Esophagus squamous epithelium (tissue), 5 donors: ENCODE measurements around the gene FGA. TPM values are rescaled to one million over a fixed set of nuclear protein-coding genes. Genes with fewer than 3 reads are reported as not detected.

Experiments used
- DNase-seq: peaks from one replicate; lab custom pipeline; 2025; lab: John Stamatoyannopoulos, UW
- H3K27ac ChIP-seq, 4 donors: fragments of 200-600 bp; sonication (generic); one replicate each; pipeline ENCODE4 v1.5.1; 2016 to 2019; ENCODE audit warnings: mild to moderate bottlenecking in 1 of 4
- H3K27me3 ChIP-seq, 4 donors: fragments of 200-600 bp; sonication (generic); 1 replicate in 3 of 4; 2 replicates in 1 of 4; pipeline versions ENCODE4 v1.5.1 to v1.6.0; 2017 to 2021; ENCODE audit warnings: antibody characterized with exemption in 1 of 4
- H3K36me3 ChIP-seq, 3 donors: fragments of 200-600 bp; sonication (generic); one replicate each; pipeline ENCODE4 v1.5.1; 2016 to 2019
- H3K4me1 ChIP-seq, 3 donors: fragments of 200-600 bp; sonication (generic); one replicate each; pipeline ENCODE4 v1.5.1; 2017 to 2019
- H3K4me3 ChIP-seq, 4 donors: fragments of 200-600 bp; sonication (generic); 1 replicate in 3 of 4; 2 replicates in 1 of 4; pipeline ENCODE4 v1.5.1; 2016 to 2019; ENCODE audit warnings: mild to moderate bottlenecking in 2 of 4, moderate library complexity in 1 of 4
- H3K9me3 ChIP-seq, 3 donors: fragments of 200-600 bp; sonication (generic); one replicate each; pipeline ENCODE4 v1.5.1; 2016 to 2019
- CTCF ChIP-seq, 6 experiments: fragments of 450-650 bp in 4 of 6; fragments of 200-600 bp in 2 of 6; sonication (generic) in 2 of 6; IDR thresholded peaks; one replicate each; pipeline ENCODE4 v1.5.1; 2016 to 2019; ENCODE audit warnings: antibody characterized with exemption in 6 of 6, mild to moderate bottlenecking in 4 of 6, moderate library complexity in 4 of 6
- POLR2A ChIP-seq, 4 donors: fragments of 450-650 bp; IDR thresholded peaks; one replicate each; pipeline ENCODE4 v1.6.1; 2017; ENCODE audit warnings: antibody characterized with exemption in 4 of 4, mild to moderate bottlenecking in 4 of 4, moderate library complexity in 3 of 4
- WGBS, 2 donors: methylation state at CpG; one replicate each; pipeline ENCODE4 v1.1.5; 2018; 5-methylcytosine and 5-hydroxymethylcytosine counted together
- intact Hi-C: fragments of 100-400 bp; cut with DNase I; formaldehyde crosslinking; loops from one replicate; pipeline ENCODE4 v1.15.0; 2022
- total RNA-seq, 4 donors: library from RNA; depleted of rRNA; stranded (reverse); fragments of >200 nt; gene quantifications; one replicate each; pipeline ENCODE4 v1.1.0, GENCODE V29; 2016
- donor health status: DM: yes; HTN: yes; CAD: no.

FGA gene
- total RNA-seq, 4 donors from 2014 or later = not detected

DNA sequence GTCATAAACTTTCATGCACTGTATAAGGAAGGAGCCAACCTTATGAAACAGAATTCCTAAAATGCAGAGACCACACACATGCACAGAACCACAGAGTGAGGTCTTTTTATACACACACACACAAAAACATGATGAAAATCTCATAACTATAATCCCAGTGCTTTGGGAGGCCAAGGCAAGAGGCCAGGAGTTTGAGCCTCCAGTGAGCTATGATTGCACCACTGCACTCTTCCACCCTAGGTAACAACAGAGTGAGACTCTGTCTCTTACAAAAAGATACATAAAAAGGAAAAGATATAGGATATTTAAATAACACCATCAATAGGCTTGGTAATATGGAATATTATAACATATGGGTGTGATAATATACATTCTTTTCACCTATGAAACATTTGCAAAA lies 10.6 kb downstream of the FGA start:
- Histone ChIP-seq H3K4me1 (no peaks in the 10 kb centered on the region), H3K9me3 (no peaks in the 10 kb centered on the region), H3K4me3 (no peak overlapping the region), H3K27ac (no peak overlapping the region), H3K27me3 (peaks cover 0 to 7% (median 0%) of the 10 kb centered on the region in 4 donors), H3K36me3 (no peaks in the 10 kb centered on the region)
- intact Hi-C loops = no loop called here
- no peak for DNase-seq
- TF ChIP-seq CTCF (IDR thresholded peaks at IDR 0.05) = no peak
- no peak for TF ChIP-seq POLR2A (IDR thresholded peaks at IDR 0.05)

- WGBS, 2 donors = 45 to 65% methylated on average over 1 of the region's 1 CpG
- H3K9me3 ChIP-seq = no peaks in the 10 kb centered on the region
- DNase-seq = no peak
- H3K36me3 ChIP-seq = no peaks in the 10 kb centered on the region
- intact Hi-C loops = no loop called here
- H3K27me3 ChIP-seq = peaks cover 0 to 7% (median 0%) of the 10 kb centered on the region in 4 donors
- no peak overlapping the region for H3K4me3 ChIP-seq
- TF ChIP-seq POLR2A (IDR thresholded peaks at IDR 0.05) (no peak), CTCF (IDR thresholded peaks at IDR 0.05) (no peak)
- H3K27ac ChIP-seq = no peak overlapping the region
- H3K4me1 ChIP-seq = no peaks in the 10 kb centered on the region
Measured at GRCh38 chr4:154578919-154579318, 11.6 kb downstream of the FGA start.

GRCh38 chr4:154577324-154577723 lies 13.2 kb downstream of the FGA start:
- 74 to 79% methylated on average over 2 of the region's 2 CpGs for WGBS, 2 donors
- H3K27ac ChIP-seq = no peak overlapping the region
- TF ChIP-seq POLR2A (IDR thresholded peaks at IDR 0.05) = no peak
- intact Hi-C loops = no loop called here
- no peak for DNase-seq
- no peaks in the 10 kb centered on the region for H3K4me1 ChIP-seq
- no peaks in the 10 kb centered on the region for H3K36me3 ChIP-seq
- H3K4me3 ChIP-seq = no peak overlapping the region
- H3K27me3 ChIP-seq = peaks cover 0 to 7% (median 0%) of the 10 kb centered on the region in 4 donors
- H3K9me3 ChIP-seq = no peaks in the 10 kb centered on the region

DNA sequence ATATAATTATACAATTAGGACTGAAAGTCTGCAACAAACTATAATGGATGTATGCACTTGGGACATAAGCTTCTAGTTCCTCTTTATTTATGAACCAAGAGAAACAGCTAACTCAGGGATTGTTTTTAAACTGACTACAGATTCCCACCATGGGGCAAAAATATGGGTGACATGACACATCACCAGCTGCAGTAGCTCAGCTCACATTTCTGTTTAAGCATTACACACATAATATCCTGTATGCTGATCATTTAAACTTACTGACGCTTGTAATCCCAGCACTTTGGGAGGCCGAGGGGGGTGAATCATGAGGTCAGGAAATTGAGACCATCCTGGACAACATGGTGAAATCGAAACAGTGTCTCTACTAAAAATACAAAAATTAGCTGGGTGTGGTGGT lies 16.2 kb downstream of the FGA start:
- 46 to 72% methylated on average over 3 of the region's 3 CpGs for WGBS, 2 donors
- peaks cover 0 to 7% (median 0%) of the 10 kb centered on the region in 4 donors for H3K27me3 ChIP-seq
- no peaks in the 10 kb centered on the region for H3K9me3 ChIP-seq
- no peak for DNase-seq
- H3K36me3 ChIP-seq = no peaks in the 10 kb centered on the region
- intact Hi-C loops = no loop called here
- no peak overlapping the region for H3K4me3 ChIP-seq
- TF ChIP-seq CTCF (IDR thresholded peaks at IDR 0.05) (no peak), POLR2A (IDR thresholded peaks at IDR 0.05) (no peak)
- H3K27ac ChIP-seq = no peak overlapping the region
- H3K4me1 ChIP-seq = no peaks in the 10 kb centered on the region

DNA sequence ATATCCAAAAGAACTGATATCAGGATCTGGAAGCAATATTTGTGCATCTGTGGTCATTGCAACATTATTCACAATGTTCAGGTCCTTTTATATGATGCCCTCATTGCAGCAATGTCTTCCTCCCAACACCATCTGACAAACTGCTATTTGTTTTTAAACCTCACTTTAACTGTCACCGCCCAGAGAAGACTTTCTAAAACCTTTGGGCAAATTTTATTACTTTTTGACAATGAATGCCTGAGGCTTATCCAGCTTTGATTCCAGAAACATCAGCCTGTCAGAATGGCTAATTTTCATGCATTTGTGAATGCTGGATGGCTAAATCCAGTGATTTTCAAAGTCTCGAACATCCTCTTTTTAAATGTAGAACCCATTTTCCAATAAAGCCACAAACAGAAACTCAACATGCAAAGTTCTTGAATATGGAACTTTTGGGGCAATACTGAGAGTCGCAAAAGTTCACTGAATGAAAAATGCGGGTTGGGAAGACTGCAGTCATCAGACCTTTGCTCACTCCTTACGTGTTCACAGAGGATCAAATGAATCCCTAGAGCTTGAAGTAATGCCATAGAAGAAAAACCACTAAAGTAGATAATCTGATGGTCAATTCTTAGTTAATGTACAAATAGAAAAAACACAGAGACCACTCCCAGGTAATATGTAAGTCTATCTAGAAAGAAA lies 17.2 kb downstream of the FGA start:
- intact Hi-C loops = no loop called here
- WGBS, 2 donors = 82 to 85% methylated on average over 5 of the region's 5 CpGs

More for the DNA sequence above, 17.2 kb downstream of the FGA start:
- TF ChIP-seq CTCF (IDR thresholded peaks at IDR 0.05) (no peak), POLR2A (IDR thresholded peaks at IDR 0.05) (no peak)
- Histone ChIP-seq H3K4me3 (no peak overlapping the region), H3K4me1 (no peaks in the 10 kb centered on the region), H3K9me3 (no peaks in the 10 kb centered on the region), H3K27ac (no peak overlapping the region), H3K27me3 (peaks cover 0 to 7% (median 0%) of the 10 kb centered on the region in 4 donors), H3K36me3 (no peaks in the 10 kb centered on the region)
- no peak for DNase-seq
